ENCODE results near the gene KRTAP19-5.
"Not testable (repeated sequence)": the region's sequence is repeated elsewhere in the genome, so short reads cannot be mapped to it uniquely, and the experiment has no call there.

The KRTAP19-5 gene

DNA sequence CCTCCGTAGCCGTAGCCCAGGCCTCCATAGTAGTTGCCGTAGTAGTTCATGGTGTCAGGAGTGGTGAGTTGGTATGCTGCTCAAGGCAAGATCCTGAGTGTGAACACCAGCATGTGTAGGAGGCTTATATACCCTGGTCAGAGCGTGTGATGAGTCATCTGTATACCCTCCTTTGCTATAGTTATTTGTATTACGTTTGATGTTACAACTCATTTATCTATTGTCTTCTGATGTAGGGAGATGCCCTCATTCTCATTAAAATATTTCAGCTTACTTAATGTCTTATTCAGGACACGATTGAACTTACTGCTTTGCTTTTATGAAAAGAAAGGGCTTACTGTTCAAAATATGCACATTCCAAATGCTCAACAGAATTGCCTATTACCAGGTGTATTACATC, at the start of gene KRTAP19-5:
Gene KRTAP19-5, minus strand, starts transcription at position 101 of the 400 bp plus-strand sequence. Its CDS starts 51 bp downstream, at position 50.
- no peak for DNase-seq (ENCODE audit: low read depth in 2 of 2)

DNA sequence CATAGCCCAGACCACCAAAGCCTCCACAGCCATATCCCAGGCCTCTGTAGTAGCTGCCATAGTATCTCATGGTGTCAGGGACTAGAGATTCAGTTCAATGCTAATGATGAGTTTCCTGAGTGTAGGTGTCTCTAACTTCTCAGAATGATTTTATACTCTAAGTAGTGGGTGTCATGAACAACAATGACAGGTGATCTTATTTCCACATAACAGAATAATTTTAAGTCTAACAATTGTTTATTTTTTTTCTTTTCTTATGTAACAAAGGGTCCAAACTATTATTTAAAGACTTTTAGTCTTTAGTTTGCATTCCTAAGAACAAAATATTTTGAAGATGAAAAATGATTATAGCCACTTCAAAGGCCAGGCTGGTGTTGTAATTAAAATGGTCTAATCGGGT, 39.8 kb upstream of the KRTAP19-5 start, which contains the start of gene KRTAP19-6:
Gene KRTAP19-6, minus strand, starts transcription at position 101 of the 400 bp plus-strand sequence. Its CDS starts 31 bp downstream, at position 70.
- DNase-seq (ENCODE audit: low read depth in 2 of 2) = no peak

DNA sequence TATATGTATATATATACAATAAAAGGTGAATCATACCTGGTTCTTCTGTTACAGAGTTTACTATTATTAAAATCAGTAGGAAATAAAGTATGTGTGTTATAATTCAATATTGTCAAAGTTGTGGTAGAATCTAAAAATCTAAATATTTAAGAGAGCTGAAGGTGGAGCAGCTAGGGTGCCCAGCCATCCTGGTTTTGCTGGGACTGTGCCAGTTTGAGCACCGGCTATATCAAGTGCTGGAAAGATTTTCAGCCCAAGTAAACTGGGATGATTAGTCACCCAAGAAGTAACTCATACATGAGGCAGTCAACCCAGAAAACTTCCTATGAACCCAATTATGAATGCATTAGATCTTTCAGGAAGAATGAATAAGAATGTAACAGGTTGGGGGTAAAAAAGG, 16.9 kb upstream of the KRTAP19-5 start:
- no peak for DNase-seq (ENCODE audit: low read depth in 2 of 2)

DNA sequence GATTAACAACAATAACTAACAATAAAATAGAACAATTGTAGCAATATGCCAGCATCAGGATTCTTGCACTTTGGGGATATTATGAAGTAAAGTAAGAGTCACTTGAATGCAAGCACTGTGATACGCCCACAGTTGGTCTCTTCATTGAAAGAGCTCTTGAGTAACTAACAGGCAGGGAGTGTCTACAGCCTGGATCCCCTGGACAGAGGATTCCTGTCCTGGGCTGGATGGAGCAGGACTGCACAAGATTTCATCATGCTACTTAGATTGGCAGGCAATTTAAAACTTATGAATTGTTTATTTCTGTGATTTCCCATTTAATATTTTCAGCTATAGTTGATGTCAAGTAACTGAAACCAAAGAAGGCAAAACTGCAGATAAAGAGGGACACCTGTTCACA, 13.7 kb upstream of the KRTAP19-5 start:
- no peak for DNase-seq (ENCODE audit: low read depth in 2 of 2)

DNA sequence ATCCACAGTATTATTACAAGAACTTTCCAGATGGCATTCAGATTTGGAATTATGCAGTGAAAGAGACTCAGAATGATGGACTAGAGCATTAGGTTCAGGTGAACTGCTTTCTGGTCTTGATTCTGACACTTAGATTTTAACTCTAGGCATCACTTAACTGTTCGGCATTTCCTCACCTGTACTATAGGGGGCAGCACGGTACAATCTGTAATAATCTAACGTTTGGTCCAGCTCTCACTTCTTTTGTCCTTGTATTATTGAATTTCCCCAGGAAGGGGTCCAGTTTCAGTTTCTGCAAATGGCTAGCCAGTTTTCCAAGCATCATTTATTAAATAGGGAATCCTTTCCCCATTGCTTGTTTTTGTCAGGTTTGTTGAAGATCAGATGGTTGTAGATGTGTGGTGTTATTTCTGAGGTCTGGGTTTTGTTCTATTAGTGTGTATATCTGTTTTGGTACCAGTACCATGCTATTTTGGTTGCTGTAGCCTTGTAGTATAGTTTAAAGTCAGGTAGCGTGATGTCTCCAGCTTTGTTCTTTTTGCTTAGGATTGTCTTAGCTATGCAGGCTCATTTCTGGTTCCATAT, 3.8 kb upstream of the KRTAP19-5 start:
- not testable (repeated sequence) for DNase-seq (ENCODE audit: low read depth in 2 of 2)

DNA sequence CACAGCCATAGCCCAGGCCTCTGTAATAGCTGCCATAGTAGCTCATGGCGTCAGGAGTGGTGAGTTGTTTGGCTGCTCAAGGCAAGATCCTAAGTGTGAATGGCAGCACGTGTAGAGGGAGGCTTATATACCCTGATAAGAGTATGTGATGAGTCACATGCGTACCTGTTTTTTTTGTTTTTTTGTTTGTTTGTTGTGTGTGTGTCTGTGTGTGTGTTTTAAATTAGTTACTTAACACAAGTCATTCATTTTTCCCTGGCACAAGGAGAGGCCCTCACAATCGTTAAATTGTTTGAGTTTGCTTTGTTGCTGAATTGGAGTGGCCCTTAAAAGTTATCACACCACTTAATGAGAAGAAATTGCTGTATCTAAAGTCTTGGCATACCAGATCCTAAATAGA, 4.9 kb downstream of the KRTAP19-5 start, which contains the start of gene KRTAP19-4:
Gene KRTAP19-4, minus strand, starts transcription at position 101 of the 400 bp plus-strand sequence. Its CDS starts 55 bp downstream, at position 46.
- no peak for DNase-seq (ENCODE audit: low read depth in 2 of 2)

DNA sequence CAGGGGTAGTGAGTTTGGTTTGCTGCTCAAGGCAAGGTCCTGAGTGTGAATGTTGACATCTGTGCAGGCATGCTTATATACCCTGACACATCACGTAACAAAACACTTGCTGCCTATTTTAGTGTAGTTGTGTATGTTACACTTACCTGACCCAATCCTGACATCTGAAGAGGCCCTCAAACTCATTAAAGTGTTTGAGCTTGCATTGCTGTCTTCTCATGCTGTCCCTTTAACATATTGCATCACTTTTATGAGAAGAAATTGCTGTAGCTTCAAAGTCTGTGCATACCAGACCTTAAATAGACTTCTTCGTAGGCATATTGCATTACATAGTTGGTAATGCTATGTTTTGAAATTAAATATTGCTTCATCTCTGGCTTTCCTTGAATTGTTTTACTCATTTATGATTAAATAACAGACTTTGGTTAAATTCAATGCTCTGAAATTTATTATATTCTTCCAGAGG, 9.9 kb downstream of the KRTAP19-5 start, which contains the start of gene KRTAP19-3:
Gene KRTAP19-3, minus strand, starts transcription at position 51 of the 466 bp plus-strand sequence. CDS start 56 bp downstream, outside the sequence.
- DNase-seq (ENCODE audit: low read depth in 2 of 2) = no peak

DNA sequence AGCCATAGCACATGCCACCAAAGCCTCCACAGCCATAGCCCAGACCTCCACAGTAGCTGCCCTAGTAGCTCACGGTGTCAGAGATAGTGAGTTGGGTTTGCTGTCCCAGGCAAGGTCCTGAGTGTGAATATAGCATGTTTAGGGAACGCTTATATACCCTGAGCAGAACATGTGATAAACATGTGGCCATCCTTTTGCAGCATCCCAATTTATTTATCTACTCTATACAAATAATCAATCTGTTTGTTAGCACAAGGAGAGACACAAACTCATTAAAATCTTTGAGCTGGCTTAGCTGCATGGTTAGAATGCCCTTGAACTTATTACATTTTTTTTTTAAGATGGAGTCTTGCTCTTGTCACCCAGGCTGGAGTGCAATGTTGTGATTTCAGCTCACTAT, 14.6 kb downstream of the KRTAP19-5 start, which contains the start of gene KRTAP19-2:
Gene KRTAP19-2, minus strand, starts transcription at position 101 of the 400 bp plus-strand sequence. Its CDS starts 88 bp downstream, at position 13.
- no peak for DNase-seq (ENCODE audit: low read depth in 2 of 2)

DNA sequence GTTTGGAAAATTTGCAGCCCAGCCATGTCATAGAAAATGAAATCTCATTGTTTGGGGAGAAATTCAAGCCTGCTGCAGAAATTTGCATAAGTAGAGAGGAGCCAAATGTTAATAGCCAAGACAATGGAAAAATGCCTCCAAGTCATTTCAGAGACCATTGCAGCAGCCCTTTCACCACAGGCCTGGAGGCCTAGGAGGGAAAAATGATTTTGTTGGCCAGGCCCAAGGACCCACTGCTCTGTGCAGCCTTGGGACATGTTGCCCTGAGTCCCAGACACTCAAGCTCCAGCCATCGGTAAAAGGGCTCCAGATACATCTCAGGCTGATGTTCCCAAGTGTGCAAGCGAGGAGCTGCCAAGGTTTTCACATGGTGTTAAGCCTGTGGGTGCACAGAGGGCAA, 15.8 kb downstream of the KRTAP19-5 start:
- DNase-seq (ENCODE audit: low read depth in 2 of 2) = no peak

DNA sequence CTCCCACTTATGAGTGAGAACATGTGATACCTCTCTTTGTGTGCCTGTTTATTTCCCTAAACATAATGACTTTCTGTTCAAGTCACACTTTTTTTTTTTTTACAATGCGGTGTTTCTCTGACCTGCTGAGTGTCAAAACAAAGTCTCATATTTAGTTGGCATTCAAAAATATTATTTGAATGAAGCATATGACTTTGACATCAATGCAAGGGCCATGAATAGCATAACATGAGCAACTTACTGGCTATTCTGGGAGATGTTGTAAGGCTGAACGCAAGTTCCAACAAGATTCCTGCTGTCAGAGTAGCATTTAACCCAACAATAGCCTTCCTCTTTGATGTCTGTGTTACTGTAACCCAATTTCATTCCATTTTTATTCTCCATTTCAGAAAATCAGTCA, 19.8 kb downstream of the KRTAP19-5 start:
- DNase-seq (ENCODE audit: low read depth in 2 of 2) = no peak

DNA sequence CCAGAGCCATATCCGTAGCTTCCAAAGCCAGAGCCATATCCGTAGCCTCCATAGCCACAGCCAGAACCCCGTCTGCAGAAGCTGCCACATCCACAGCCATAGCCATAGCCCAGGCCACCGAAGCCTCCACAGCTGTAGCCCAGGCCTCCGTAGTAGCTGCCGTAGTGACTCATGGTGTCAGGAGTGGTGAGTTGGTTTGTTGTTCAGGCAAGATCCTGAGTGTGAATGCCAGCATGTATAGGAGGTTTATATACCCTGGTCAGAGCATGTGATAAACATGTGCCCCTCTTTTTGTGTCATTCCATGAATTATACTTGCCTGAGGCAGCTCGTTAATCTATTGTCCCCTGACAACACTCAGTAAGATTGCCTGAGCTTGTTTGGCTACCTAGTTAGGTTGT, 21.8 kb downstream of the KRTAP19-5 start, which contains the start of gene KRTAP19-1:
Gene KRTAP19-1, minus strand, starts transcription at position 223 of the 400 bp plus-strand sequence. Its CDS starts 50 bp downstream, at position 173.
- no peak for DNase-seq (ENCODE audit: low read depth in 2 of 2)

DNA sequence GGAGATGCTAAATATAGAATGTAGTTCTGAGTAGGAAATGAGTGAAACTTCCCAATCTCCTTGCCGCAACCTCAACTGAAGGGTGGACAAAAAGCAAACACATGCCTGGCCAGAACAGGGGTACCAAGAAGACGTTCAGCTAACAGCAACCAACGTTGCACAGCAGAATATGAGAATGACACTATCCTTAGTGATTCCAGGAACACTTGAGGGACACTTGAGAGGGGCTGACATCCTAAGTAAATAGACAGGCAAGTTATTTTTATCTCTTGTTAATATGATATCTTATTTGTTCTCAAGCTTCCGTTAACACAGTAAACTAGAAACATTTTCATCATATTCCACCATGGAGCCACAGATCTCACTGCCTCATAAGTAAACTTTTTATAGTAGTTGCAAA, 22.7 kb downstream of the KRTAP19-5 start:
- no peak for DNase-seq (ENCODE audit: low read depth in 2 of 2)

DNA sequence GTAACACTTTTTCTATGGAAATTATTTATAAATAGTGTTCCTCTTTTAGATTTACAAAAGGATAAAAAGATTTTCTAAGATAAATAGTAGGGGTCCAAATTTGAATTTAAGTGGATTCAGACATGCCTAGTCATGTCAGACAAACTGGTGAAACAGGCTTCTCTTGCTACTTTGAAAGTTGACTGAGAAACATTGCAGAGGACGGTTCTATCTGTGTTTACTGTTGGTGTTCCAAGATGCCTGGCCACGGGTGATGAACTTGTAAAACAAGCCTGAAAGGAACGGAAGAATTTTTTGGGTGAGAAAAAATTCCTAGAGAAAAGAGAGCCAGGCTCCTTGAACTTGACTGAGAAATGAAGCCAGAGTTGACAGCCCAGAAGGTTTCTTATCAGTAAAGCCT, 23.9 kb downstream of the KRTAP19-5 start:
- DNase-seq (ENCODE audit: low read depth in 2 of 2) = no peak

DNA sequence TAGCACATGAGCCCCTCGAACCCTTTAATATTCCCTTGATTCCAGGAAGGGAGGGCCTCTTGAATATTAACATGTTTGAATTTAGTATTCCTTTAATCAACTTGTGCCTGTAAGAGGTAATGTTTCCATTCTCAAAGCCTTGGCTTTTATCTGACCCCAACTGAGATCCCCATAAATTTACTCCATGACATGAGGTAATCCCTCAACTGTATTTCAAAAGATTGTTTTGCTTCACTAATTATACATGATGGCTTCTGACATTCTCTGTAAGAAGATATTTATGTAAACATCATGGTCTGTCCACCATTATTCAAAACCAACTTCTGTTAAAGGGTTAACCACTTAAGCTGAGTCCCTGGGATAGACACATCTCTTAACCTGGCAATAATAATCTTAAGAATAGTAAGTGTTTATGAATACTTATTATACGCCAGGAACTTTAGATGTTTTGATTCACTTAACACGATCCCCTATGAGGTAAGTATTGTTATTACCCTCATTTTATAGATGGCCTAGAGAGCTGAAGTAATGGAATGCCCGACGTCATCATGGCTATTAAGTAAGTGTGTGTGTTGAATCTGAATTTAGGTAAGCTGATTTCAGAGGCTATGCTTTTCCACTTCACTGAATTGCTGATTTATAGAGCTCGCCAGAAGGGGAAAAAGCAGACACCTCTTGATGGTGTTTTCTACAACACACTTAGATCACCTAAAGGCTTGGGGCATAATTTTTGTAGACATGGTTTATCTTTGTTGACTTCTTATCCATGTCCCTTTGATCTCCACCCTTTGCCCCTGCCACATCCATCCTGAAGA, 32.8 kb downstream of the KRTAP19-5 start:
- no peak for DNase-seq (ENCODE audit: low read depth in 2 of 2)

DNA sequence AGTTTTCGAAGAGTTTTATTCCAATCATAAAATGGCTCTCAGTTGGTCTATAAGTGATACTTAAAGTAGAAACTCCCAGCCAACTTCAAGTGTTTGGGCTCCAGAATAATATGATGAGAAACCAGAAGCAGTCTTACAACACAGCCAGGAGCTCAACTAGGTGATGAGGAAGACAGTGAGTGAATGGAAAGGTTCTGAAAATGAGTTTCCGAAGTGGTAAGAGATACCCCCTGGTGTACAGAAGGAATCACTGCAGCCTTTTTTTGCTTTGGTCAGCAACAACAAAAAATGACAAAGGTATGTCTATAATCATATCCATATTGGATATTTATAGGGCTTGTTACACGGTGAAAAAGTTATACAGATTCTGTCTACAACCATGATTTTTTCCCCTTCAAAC, 38.2 kb downstream of the KRTAP19-5 start:
- no peak for DNase-seq (ENCODE audit: low read depth in 2 of 2)

Measured in stimulated activated CD4-positive, alpha-beta T cell treated with anti-CD3 and anti-CD28 coated beads, Interleukin-15, amount 100 ng/mL, for 48 hours (primary cell).